Testis (tissue), 2 donors: Measurements from ENCODE around the gene PI4KA.

Experiments used
- CTCF ChIP-seq, 3 experiments: fragments of 450-650 bp in 2 of 3; fragments of 200-600 bp in 1 of 3; sonication (generic) in 1 of 3; IDR thresholded peaks; one replicate each; pipeline ENCODE4 v1.5.1; 2016 to 2019; ENCODE audit warnings: antibody characterized with exemption in 3 of 3, mild to moderate bottlenecking in 2 of 3, moderate library complexity in 1 of 3
- POLR2A ChIP-seq: fragments of 450-650 bp; IDR thresholded peaks from one replicate; pipeline ENCODE4 v1.6.1; 2017; ENCODE audit warnings: antibody characterized with exemption, mild to moderate bottlenecking, moderate library complexity

- TF ChIP-seq POLR2A = no peak
- no peak for TF ChIP-seq CTCF (IDR thresholded peaks at IDR 0.05)
Measured at GRCh38 chr22:20782596-20783299, 75.9 kb downstream of the PI4KA start.
